ENCODE results near the gene ROBO3. TPM values are rescaled to one million over a fixed set of nuclear protein-coding genes. Genes with fewer than 3 reads are reported as not detected.

Gene ROBO3
- total and polyA plus RNA-seq, 2 donors: 4.5 to 11.2 TPM

GRCh38 chr11:124898711-124899110 lies 33.5 kb downstream of the ROBO3 start:
- no peaks in the 10 kb centered on the region for H3K9me3 ChIP-seq (ENCODE audit: control insufficient read depth in 2 of 2, insufficient read depth in 1 of 2, low read length in 1 of 2)
- H3K4me3 ChIP-seq (ENCODE audit: low read length in 2 of 2): no peak overlapping the region
- H3K27me3 ChIP-seq (ENCODE audit: control insufficient read depth in 2 of 2, insufficient read depth in 1 of 2, low read length in 1 of 2): peaks cover 0 to 21% of the 10 kb centered on the region in 2 donors
- H3K36me3 ChIP-seq (ENCODE audit: control insufficient read depth in 2 of 2, insufficient read depth in 2 of 2, low read length in 1 of 2): no peaks in the 10 kb centered on the region
- no peaks in the 10 kb centered on the region for H3K4me1 ChIP-seq (ENCODE audit: control insufficient read depth in 2 of 2, insufficient read depth in 2 of 2, low read length in 2 of 2)
- DNase-seq (ENCODE audit: low read depth in 6 of 9, low spot score in 9 of 9): no peak
- 83% methylated on average over 5 of the region's 5 CpGs for whole genome bisulfite sequencing
- H3K27ac ChIP-seq (ENCODE audit: low read depth in 1 of 2, low read length in 1 of 2): no peak overlapping the region

- WGBS: 90% methylated on average over 6 of the region's 6 CpGs
- Histone ChIP-seq H3K4me3 (ENCODE audit: low read length in 2 of 2) (no peak overlapping the region), H3K27me3 (ENCODE audit: control insufficient read depth in 2 of 2, insufficient read depth in 1 of 2, low read length in 1 of 2) (peaks cover 0 to 21% of the 10 kb centered on the region in 2 donors), H3K27ac (ENCODE audit: low read depth in 1 of 2, low read length in 1 of 2) (no peak overlapping the region), H3K9me3 (ENCODE audit: control insufficient read depth in 2 of 2, insufficient read depth in 1 of 2, low read length in 1 of 2) (no peaks in the 10 kb centered on the region), H3K36me3 (ENCODE audit: control insufficient read depth in 2 of 2, insufficient read depth in 2 of 2, low read length in 1 of 2) (no peaks in the 10 kb centered on the region), H3K4me1 (ENCODE audit: control insufficient read depth in 2 of 2, insufficient read depth in 2 of 2, low read length in 2 of 2) (no peaks in the 10 kb centered on the region)
- no peak for DNase-seq (ENCODE audit: low read depth in 6 of 9, low spot score in 9 of 9)
Measured at GRCh38 chr11:124899383-124900145, 34.3 kb downstream of the ROBO3 start.

GRCh38 chr11:124900464-124900863 lies 35.2 kb downstream of the ROBO3 start:
- no peak overlapping the region for H3K4me3 ChIP-seq (ENCODE audit: low read length in 2 of 2)
- no peak for DNase-seq (ENCODE audit: low read depth in 6 of 9, low spot score in 9 of 9)
- 93% methylated on average over 5 of the region's 5 CpGs for WGBS

GRCh38 chr11:124902616-124903015 lies 37.4 kb downstream of the ROBO3 start:
- no peak overlapping the region for H3K27ac ChIP-seq (ENCODE audit: low read depth in 1 of 2, low read length in 1 of 2)
- whole genome bisulfite sequencing: 100% methylated on average over 1 of the region's 1 CpG

More at GRCh38 chr11:124900464-124900863, 35.2 kb downstream of the ROBO3 start:
- H3K36me3 ChIP-seq (ENCODE audit: control insufficient read depth in 2 of 2, insufficient read depth in 2 of 2, low read length in 1 of 2): no peaks in the 10 kb centered on the region
- H3K27ac ChIP-seq (ENCODE audit: low read depth in 1 of 2, low read length in 1 of 2): no peak overlapping the region
- H3K4me1 ChIP-seq (ENCODE audit: control insufficient read depth in 2 of 2, insufficient read depth in 2 of 2, low read length in 2 of 2): no peaks in the 10 kb centered on the region
- H3K27me3 ChIP-seq (ENCODE audit: control insufficient read depth in 2 of 2, insufficient read depth in 1 of 2, low read length in 1 of 2): peaks cover 0 to 21% of the 10 kb centered on the region in 2 donors
- H3K9me3 ChIP-seq (ENCODE audit: control insufficient read depth in 2 of 2, insufficient read depth in 1 of 2, low read length in 1 of 2): no peaks in the 10 kb centered on the region

GRCh38 chr11:124915541-124916369 lies 50.5 kb downstream of the ROBO3 start:
- no peak overlapping the region for H3K27ac ChIP-seq (ENCODE audit: low read depth in 1 of 2, low read length in 1 of 2)
- 91% methylated on average over 3 of the region's 3 CpGs for WGBS
- H3K36me3 ChIP-seq (ENCODE audit: control insufficient read depth in 2 of 2, insufficient read depth in 2 of 2, low read length in 1 of 2): no peaks in the 10 kb centered on the region
- no peak overlapping the region for H3K4me3 ChIP-seq (ENCODE audit: low read length in 2 of 2)
- H3K27me3 ChIP-seq (ENCODE audit: control insufficient read depth in 2 of 2, insufficient read depth in 1 of 2, low read length in 1 of 2): peaks cover 0 to under 1% of the 10 kb centered on the region in 2 donors
- no peak for DNase-seq (ENCODE audit: low read depth in 6 of 9, low spot score in 9 of 9)
- H3K4me1 ChIP-seq (ENCODE audit: control insufficient read depth in 2 of 2, insufficient read depth in 2 of 2, low read length in 2 of 2): peaks cover under 1 to 5% of the 10 kb centered on the region in 2 donors
- no peaks in the 10 kb centered on the region for H3K9me3 ChIP-seq (ENCODE audit: control insufficient read depth in 2 of 2, insufficient read depth in 1 of 2, low read length in 1 of 2)

More at GRCh38 chr11:124902616-124903015, 37.4 kb downstream of the ROBO3 start:
- no peaks in the 10 kb centered on the region for H3K9me3 ChIP-seq (ENCODE audit: control insufficient read depth in 2 of 2, insufficient read depth in 1 of 2, low read length in 1 of 2)
- H3K36me3 ChIP-seq (ENCODE audit: control insufficient read depth in 2 of 2, insufficient read depth in 2 of 2, low read length in 1 of 2): no peaks in the 10 kb centered on the region
- no peak overlapping the region for H3K4me3 ChIP-seq (ENCODE audit: low read length in 2 of 2)
- no peak for DNase-seq (ENCODE audit: low read depth in 6 of 9, low spot score in 9 of 9)
- H3K4me1 ChIP-seq (ENCODE audit: control insufficient read depth in 2 of 2, insufficient read depth in 2 of 2, low read length in 2 of 2): no peaks in the 10 kb centered on the region
- H3K27me3 ChIP-seq (ENCODE audit: control insufficient read depth in 2 of 2, insufficient read depth in 1 of 2, low read length in 1 of 2): peaks cover 0 to 19% of the 10 kb centered on the region in 2 donors

- H3K9me3 ChIP-seq (ENCODE audit: control insufficient read depth in 2 of 2, insufficient read depth in 1 of 2, low read length in 1 of 2): no peaks in the 10 kb centered on the region
- DNase-seq (ENCODE audit: low read depth in 6 of 9, low spot score in 9 of 9): no peak
- H3K4me3 ChIP-seq (ENCODE audit: low read length in 2 of 2): no peak overlapping the region
- peaks cover 0 to 5% of the 10 kb centered on the region in 2 donors for H3K27me3 ChIP-seq (ENCODE audit: control insufficient read depth in 2 of 2, insufficient read depth in 1 of 2, low read length in 1 of 2)
- peaks cover 6 to 8% of the 10 kb centered on the region in 2 donors for H3K4me1 ChIP-seq (ENCODE audit: control insufficient read depth in 2 of 2, insufficient read depth in 2 of 2, low read length in 2 of 2)
- H3K36me3 ChIP-seq (ENCODE audit: control insufficient read depth in 2 of 2, insufficient read depth in 2 of 2, low read length in 1 of 2): no peaks in the 10 kb centered on the region
- no peak overlapping the region for H3K27ac ChIP-seq (ENCODE audit: low read depth in 1 of 2, low read length in 1 of 2)
Measured at GRCh38 chr11:124916370-124916710, 51.1 kb downstream of the ROBO3 start.

GRCh38 chr11:124917115-124917637 lies 51.9 kb downstream of the ROBO3 start:
- H3K4me1 ChIP-seq (ENCODE audit: control insufficient read depth in 2 of 2, insufficient read depth in 2 of 2, low read length in 2 of 2): peaks cover 7 to 11% of the 10 kb centered on the region in 2 donors
- H3K27ac ChIP-seq (ENCODE audit: low read depth in 1 of 2, low read length in 1 of 2): no peak overlapping the region
- no peaks in the 10 kb centered on the region for H3K9me3 ChIP-seq (ENCODE audit: control insufficient read depth in 2 of 2, insufficient read depth in 1 of 2, low read length in 1 of 2)
- no peak for DNase-seq (ENCODE audit: low read depth in 6 of 9, low spot score in 9 of 9)
- H3K36me3 ChIP-seq (ENCODE audit: control insufficient read depth in 2 of 2, insufficient read depth in 2 of 2, low read length in 1 of 2): no peaks in the 10 kb centered on the region
- H3K4me3 ChIP-seq (ENCODE audit: low read length in 2 of 2): no peak overlapping the region
- peaks cover 0 to 12% of the 10 kb centered on the region in 2 donors for H3K27me3 ChIP-seq (ENCODE audit: control insufficient read depth in 2 of 2, insufficient read depth in 1 of 2, low read length in 1 of 2)
- WGBS: 87% methylated on average over 6 of the region's 6 CpGs

- WGBS: 92% methylated on average over 3 of the region's 3 CpGs
- peaks cover 0 to 17% of the 10 kb centered on the region in 2 donors for H3K27me3 ChIP-seq (ENCODE audit: control insufficient read depth in 2 of 2, insufficient read depth in 1 of 2, low read length in 1 of 2)
- H3K4me3 ChIP-seq (ENCODE audit: low read length in 2 of 2): no peak within 1 kb of the TSS
- H3K9me3 ChIP-seq (ENCODE audit: control insufficient read depth in 2 of 2, insufficient read depth in 1 of 2, low read length in 1 of 2): no peaks in the 10 kb centered on the region
- H3K36me3 ChIP-seq (ENCODE audit: control insufficient read depth in 2 of 2, insufficient read depth in 2 of 2, low read length in 1 of 2): no peaks in the 10 kb centered on the region
- no peak for DNase-seq (ENCODE audit: low read depth in 6 of 9, low spot score in 9 of 9)
- no peak within 1 kb of the TSS for H3K27ac ChIP-seq (ENCODE audit: low read depth in 1 of 2, low read length in 1 of 2)
- H3K4me1 ChIP-seq (ENCODE audit: control insufficient read depth in 2 of 2, insufficient read depth in 2 of 2, low read length in 2 of 2): peaks cover 14 to 26% of the 10 kb centered on the region in 2 donors
Measured at GRCh38 chr11:124918950-124919349, 53.7 kb downstream of the ROBO3 start, which contains the start of gene HEPN1. HEPN1 (plus strand) TSS chr11:124919250.

- peaks cover under 1 to 17% of the 10 kb centered on the region in 2 donors for H3K27me3 ChIP-seq (ENCODE audit: control insufficient read depth in 2 of 2, insufficient read depth in 1 of 2, low read length in 1 of 2)
- peaks cover 14 to 26% of the 10 kb centered on the region in 2 donors for H3K4me1 ChIP-seq (ENCODE audit: control insufficient read depth in 2 of 2, insufficient read depth in 2 of 2, low read length in 2 of 2)
- H3K9me3 ChIP-seq (ENCODE audit: control insufficient read depth in 2 of 2, insufficient read depth in 1 of 2, low read length in 1 of 2): no peaks in the 10 kb centered on the region
- H3K27ac ChIP-seq (ENCODE audit: low read depth in 1 of 2, low read length in 1 of 2): no peak overlapping the region
- H3K36me3 ChIP-seq (ENCODE audit: control insufficient read depth in 2 of 2, insufficient read depth in 2 of 2, low read length in 1 of 2): no peaks in the 10 kb centered on the region
- no peak overlapping the region for H3K4me3 ChIP-seq (ENCODE audit: low read length in 2 of 2)
- WGBS: 96% methylated on average over 2 of the region's 2 CpGs
- DNase-seq (ENCODE audit: low read depth in 6 of 9, low spot score in 9 of 9): no peak
Measured at GRCh38 chr11:124919898-124920297, 54.7 kb downstream of the ROBO3 start.
